Choroid plexus epithelial cell (primary cell): ENCODE data around the gene GCNT1.

Source experiments
- DNase-seq: peaks from one replicate; pipeline ENCODE4 v3.0.0-alpha.2; 2010; ENCODE audit warnings: low read depth
- H3K4me3 ChIP-seq: 2 replicates; pipeline ENCODE4 v1.5.1; 2011; ENCODE audit warnings: low read depth, mild to moderate bottlenecking, control low read depth, low read length, moderate library complexity
- TF ChIP-seq, protein P1 (sequence below): conservative IDR thresholded peaks from 2 replicates; pipeline ENCODE4 v1.5.1; 2011; ENCODE audit warnings: low read depth, mild to moderate bottlenecking, control low read depth, inconsistent platforms, low read length, moderate library complexity

Gene GCNT1

DNA sequence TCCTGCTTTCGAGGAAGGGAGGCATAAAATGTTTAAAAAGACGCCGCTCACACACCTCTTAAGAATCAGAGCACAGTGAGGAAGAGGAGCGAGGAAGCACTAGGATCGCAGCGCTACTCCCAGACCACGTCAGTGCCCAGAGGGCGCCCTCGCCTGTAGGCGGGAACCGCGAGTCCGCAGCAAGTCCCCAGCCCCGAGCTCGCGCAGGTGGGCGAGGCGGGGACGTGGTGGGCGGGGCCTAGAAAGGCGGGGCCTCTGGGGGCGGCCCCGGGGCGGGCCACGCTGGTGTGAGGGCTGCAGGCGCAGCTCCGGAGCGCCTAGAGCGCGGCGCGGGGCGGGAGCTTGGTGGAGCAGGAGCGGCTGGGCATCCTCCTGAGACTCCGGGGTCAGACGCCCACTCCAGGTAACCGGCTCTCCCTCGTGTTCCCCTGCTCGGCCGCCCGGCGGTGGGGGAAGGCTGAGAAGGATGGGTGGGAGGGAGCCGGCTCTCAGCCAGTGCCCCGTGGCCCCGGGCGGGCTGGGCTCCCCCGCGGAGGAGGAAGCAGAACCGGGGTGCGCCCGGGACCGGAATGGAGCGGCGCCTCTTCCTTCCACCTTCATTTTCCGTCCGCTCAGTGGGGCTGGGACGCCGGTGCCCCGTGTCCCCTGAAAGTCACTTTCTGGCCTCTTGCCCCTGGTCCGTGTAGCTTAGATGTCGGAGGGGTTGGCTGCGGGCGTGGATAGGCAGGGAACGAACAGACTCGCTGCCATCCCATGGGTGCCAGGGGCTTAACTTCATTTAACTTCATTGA, at the start of gene GCNT1:
TSS of gene GCNT1 (plus strand) at position 280 of the 791 bp plus-strand sequence. CDS start 43,200 bp downstream, outside the sequence.
- peak within 1 kb of the TSS; percentile 93 for H3K4me3 ChIP-seq
- TF ChIP-seq, protein P1, sequence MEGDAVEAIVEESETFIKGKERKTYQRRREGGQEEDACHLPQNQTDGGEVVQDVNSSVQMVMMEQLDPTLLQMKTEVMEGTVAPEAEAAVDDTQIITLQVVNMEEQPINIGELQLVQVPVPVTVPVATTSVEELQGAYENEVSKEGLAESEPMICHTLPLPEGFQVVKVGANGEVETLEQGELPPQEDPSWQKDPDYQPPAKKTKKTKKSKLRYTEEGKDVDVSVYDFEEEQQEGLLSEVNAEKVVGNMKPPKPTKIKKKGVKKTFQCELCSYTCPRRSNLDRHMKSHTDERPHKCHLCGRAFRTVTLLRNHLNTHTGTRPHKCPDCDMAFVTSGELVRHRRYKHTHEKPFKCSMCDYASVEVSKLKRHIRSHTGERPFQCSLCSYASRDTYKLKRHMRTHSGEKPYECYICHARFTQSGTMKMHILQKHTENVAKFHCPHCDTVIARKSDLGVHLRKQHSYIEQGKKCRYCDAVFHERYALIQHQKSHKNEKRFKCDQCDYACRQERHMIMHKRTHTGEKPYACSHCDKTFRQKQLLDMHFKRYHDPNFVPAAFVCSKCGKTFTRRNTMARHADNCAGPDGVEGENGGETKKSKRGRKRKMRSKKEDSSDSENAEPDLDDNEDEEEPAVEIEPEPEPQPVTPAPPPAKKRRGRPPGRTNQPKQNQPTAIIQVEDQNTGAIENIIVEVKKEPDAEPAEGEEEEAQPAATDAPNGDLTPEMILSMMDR = peak; percentile 43
- peak; percentile 83 for DNase-seq

DNA sequence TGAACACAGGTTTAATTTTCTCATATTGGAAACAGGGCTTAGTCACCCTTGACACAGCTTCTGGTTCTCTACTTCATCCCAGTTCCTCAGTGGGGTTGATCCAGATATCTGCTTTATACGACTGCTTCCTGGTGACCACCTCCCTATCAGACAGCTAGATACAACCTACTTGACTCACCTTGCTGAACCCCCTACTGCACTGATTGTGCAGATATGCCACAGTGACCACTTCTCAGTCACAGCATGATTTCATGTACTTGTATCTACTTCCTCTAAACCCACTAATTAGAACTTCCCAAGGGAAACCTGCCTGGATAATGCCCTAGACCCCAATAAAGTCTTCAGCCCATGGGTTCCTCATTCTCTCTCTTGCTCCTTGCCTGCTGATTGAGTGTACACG, 46.3 kb upstream of the GCNT1 start:
- H3K4me3 ChIP-seq = no peak overlapping the region
- TF ChIP-seq, protein P1 = no peak
- DNase-seq = no peak

DNA sequence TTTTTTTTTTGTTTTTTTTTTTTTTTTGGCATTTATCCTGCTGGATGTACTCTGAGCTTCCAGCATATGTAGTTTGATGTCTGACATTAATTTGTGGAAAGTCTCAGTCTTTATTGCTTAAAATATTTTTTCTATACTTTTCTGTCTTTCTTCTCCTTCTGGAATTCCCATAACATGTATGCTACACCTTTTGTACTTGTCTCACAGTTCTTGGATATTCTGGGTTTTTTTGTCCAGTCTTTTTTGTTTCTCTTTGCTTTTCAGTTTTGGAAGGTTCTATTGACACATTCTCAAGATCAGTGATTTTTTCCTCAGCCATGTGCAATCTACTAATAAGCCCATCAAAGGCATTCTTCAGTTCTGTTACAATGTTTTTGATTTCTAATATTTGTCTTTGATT, 45.3 kb upstream of the GCNT1 start:
- TF ChIP-seq, protein P1 = no peak

DNA sequence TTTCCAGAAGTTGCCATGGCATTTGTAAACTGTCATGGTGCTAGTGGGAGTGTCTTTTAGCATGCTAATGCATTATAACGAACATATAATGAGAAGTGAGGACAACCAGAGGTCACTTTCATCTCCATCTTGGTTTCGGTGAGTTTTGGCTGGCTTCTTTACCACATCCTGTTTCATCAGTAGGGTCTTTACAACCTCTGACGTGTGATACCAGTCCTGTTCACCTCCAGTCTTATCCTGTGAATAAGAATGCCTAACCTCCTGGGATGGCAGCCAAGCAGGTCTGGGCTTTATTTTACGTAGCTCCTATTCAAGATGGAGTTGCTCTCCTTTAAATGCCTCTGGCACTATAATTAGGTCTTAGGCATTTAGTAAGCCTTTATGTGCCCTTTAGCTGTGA, 44.3 kb upstream of the GCNT1 start:
- DNase-seq = peak; percentile 83
- H3K4me3 ChIP-seq = no peak overlapping the region
- TF ChIP-seq, protein P1 = no peak

More for the DNA sequence above, 45.3 kb upstream of the GCNT1 start:
- DNase-seq = no peak
- no peak overlapping the region for H3K4me3 ChIP-seq

DNA sequence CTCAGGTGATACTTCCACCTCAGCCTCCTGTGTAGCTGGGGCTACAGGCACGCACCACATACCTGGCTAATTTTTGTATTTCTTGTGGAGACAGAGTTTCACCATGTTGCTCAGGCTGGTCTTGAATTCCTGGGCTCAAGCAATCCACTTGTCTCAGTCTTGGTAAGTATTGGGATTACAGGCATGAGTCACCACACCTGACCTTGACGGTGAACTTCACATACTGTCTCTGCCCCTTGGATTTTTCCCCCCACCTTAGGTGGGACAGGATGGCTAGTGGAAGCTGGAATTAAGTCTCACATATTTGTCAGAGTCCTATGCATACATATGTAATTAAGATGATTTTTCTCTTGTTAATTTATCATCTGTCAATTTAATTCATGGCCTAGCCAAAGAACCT, 43.8 kb upstream of the GCNT1 start:
- DNase-seq = peak; percentile 45
- no peak overlapping the region for H3K4me3 ChIP-seq
- TF ChIP-seq, protein P1 = no peak

DNA sequence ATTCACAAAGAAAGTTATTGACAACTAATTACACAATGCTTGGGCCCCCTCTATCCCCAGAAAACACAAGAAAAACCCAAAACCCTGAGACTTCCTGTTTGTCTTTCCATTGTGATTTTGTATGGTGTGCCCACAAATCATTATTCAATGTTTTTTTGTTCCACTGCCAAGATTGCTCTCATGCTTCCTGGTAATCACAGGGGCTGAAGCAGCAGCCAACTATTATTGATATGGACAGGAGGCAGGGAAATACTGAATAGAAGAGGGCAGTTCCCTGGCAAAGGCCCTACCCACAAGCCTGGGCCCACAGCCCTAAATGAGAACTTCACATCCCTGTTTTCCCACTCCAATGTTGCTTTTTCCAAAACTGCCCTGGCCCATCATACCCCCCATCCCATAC, 43.3 kb upstream of the GCNT1 start:
- TF ChIP-seq, protein P1 = no peak
- H3K4me3 ChIP-seq = no peak overlapping the region
- peak; percentile 52 for DNase-seq

DNA sequence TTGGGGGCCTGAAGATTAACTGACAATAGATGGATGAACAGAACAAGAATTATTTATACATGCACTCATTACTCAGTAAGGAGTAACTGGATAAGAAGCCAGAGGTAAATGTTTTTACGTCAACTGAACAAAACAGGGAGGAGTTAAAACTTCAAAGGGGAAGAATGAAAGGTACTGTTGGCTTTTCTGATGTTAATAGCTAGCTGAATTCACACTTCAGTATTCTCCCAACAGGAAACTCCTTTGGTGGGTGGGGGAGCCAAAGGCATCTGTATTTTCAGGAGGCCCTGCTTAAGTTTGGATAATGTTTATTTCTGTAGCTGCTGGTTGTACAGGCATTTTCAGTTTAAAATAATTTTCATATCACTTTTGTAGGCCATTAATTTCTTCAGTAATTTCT, 41.6 kb upstream of the GCNT1 start:
- no peak for DNase-seq
- no peak overlapping the region for H3K4me3 ChIP-seq
- TF ChIP-seq, protein P1 = no peak
